ENCODE data around the gene ADAM22.

Gene ADAM22

DNA sequence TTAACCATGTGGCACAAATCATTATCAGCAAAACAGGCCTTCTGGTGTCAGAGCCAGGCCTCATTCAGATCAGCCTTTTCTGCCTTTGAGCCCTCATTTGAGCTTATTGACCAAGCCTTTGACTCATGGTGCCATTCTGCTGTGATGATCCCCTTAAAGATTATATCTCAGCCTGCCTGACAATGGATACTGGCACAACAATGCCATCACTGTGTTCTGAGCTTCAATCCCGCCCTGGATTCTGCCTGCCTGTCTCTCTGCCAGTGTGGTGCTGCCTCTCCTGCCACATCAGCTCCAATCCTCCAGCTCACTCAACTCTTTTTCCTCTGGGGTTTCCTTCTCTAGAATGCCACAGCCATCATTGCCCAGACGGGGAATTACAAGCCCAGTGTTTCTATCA, 233.2 kb downstream of the ADAM22 start:
- CTCF ChIA-PET: interaction anchor here (1.0 kb wide), 1 partner anchor 12 kb away, joined by 4 read pairs; no protein-coding TSS in a partner anchor

GRCh38 chr7:88167721-88168120, 233.7 kb downstream of the ADAM22 start:
- Histone ChIP-seq H3K9me3 (ENCODE audit: control insufficient read depth, insufficient read depth, low read depth, low read length) (no peaks in the 10 kb centered on the region), H3K27ac (ENCODE audit: extremely low read depth, low read depth, low read length) (no peak overlapping the region), H3K4me1 (ENCODE audit: control insufficient read depth, insufficient read depth, low read length) (no peaks in the 10 kb centered on the region), H3K36me3 (ENCODE audit: control insufficient read depth in 2 of 2, insufficient read depth in 1 of 2, low read length in 2 of 2) (no peaks in the 10 kb centered on the region), H3K4me3 (ENCODE audit: low read depth, low read length) (no peak overlapping the region)
- ChIA-PET POLR2A (no interaction called here), CTCF (interaction anchor here (1.0 kb wide), 1 partner anchor 12 kb away, joined by 4 read pairs; no protein-coding TSS in a partner anchor)
- TF ChIP-seq, protein P1, sequence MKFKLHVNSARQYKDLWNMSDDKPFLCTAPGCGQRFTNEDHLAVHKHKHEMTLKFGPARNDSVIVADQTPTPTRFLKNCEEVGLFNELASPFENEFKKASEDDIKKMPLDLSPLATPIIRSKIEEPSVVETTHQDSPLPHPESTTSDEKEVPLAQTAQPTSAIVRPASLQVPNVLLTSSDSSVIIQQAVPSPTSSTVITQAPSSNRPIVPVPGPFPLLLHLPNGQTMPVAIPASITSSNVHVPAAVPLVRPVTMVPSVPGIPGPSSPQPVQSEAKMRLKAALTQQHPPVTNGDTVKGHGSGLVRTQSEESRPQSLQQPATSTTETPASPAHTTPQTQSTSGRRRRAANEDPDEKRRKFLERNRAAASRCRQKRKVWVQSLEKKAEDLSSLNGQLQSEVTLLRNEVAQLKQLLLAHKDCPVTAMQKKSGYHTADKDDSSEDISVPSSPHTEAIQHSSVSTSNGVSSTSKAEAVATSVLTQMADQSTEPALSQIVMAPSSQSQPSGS (tag by site-specific recombination; IDR thresholded peaks at IDR 0.05; ENCODE audit: low read depth): 0 out of 2 replicates have a peak, but pooled peaks have one; percentile 15
- no peak for TF ChIP-seq ZNF626 (tag by site-specific recombination; IDR thresholded peaks at IDR 0.05)

More for the DNA sequence above, 233.2 kb downstream of the ADAM22 start:
- Histone ChIP-seq H3K36me3 (ENCODE audit: control insufficient read depth in 2 of 2, insufficient read depth in 1 of 2, low read length in 2 of 2) (no peaks in the 10 kb centered on the region), H3K27ac (ENCODE audit: extremely low read depth, low read depth, low read length) (no peak overlapping the region), H3K9me3 (ENCODE audit: control insufficient read depth, insufficient read depth, low read depth, low read length) (no peaks in the 10 kb centered on the region), H3K4me3 (ENCODE audit: low read depth, low read length) (no peak overlapping the region), H3K4me1 (ENCODE audit: control insufficient read depth, insufficient read depth, low read length) (no peaks in the 10 kb centered on the region)
- no peak for TF ChIP-seq HOXA7 (CRISPR knock-in tag; IDR thresholded peaks at IDR 0.05; ENCODE audit: borderline replicate concordance)
- no peak for TF ChIP-seq ZNF184 (tag by site-specific recombination; IDR thresholded peaks at IDR 0.05)
- TF ChIP-seq, protein P2, sequence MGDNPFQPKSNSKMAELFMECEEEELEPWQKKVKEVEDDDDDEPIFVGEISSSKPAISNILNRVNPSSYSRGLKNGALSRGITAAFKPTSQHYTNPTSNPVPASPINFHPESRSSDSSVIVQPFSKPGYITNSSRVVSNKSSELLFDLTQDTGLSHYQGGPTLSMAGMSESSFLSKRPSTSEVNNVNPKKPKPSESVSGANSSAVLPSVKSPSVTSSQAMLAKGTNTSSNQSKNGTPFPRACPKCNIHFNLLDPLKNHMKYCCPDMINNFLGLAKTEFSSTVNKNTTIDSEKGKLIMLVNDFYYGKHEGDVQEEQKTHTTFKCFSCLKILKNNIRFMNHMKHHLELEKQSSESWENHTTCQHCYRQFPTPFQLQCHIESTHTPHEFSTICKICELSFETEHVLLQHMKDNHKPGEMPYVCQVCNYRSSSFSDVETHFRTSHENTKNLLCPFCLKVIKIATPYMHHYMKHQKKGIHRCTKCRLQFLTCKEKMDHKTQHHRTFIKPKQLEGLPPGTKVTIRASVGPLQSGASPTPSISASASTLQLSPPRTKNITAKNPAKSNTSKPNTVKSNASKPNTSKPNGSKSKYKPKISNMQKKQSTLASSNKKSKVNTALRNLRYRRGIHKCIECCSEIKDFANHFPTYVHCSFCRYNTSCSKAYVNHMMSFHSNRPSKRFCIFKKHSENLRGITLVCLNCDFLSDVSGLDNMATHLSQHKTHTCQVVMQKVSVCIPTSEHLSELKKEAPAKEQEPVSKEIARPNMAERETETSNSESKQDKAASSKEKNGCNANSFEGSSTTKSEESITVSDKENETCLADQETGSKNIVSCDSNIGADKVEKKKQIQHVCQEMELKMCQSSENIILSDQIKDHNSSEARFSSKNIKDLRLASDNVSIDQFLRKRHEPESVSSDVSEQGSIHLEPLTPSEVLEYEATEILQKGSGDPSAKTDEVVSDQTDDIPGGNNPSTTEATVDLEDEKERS (tag by site-specific recombination; IDR thresholded peaks at IDR 0.05): no peak
- TF ChIP-seq, protein P3, sequence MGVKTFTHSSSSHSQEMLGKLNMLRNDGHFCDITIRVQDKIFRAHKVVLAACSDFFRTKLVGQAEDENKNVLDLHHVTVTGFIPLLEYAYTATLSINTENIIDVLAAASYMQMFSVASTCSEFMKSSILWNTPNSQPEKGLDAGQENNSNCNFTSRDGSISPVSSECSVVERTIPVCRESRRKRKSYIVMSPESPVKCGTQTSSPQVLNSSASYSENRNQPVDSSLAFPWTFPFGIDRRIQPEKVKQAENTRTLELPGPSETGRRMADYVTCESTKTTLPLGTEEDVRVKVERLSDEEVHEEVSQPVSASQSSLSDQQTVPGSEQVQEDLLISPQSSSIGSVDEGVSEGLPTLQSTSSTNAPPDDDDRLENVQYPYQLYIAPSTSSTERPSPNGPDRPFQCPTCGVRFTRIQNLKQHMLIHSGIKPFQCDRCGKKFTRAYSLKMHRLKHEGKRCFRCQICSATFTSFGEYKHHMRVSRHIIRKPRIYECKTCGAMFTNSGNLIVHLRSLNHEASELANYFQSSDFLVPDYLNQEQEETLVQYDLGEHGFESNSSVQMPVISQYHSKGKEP (tag by site-specific recombination; IDR thresholded peaks at IDR 0.05): no peak
- no peak for TF ChIP-seq ZNF548 (tag by site-specific recombination; IDR thresholded peaks at IDR 0.05)
- TF ChIP-seq BCL6B (tag by site-specific recombination; IDR thresholded peaks at IDR 0.05): no peak
- no peak for TF ChIP-seq ZNF248 (tag by site-specific recombination; IDR thresholded peaks at IDR 0.05)
- no peak for TF ChIP-seq ZNF324 (tag by site-specific recombination; IDR thresholded peaks at IDR 0.05)
- TF ChIP-seq GLIS2 (tag by site-specific recombination; IDR thresholded peaks at IDR 0.05): no peak
- no peak for TF ChIP-seq ZNF24 (tag by site-specific recombination; IDR thresholded peaks at IDR 0.05)
- TF ChIP-seq ZNF571 (tag by site-specific recombination; IDR thresholded peaks at IDR 0.05): no peak
- TF ChIP-seq ZNF544 (tag by site-specific recombination; IDR thresholded peaks at IDR 0.05): no peak
- TF ChIP-seq, protein P4, sequence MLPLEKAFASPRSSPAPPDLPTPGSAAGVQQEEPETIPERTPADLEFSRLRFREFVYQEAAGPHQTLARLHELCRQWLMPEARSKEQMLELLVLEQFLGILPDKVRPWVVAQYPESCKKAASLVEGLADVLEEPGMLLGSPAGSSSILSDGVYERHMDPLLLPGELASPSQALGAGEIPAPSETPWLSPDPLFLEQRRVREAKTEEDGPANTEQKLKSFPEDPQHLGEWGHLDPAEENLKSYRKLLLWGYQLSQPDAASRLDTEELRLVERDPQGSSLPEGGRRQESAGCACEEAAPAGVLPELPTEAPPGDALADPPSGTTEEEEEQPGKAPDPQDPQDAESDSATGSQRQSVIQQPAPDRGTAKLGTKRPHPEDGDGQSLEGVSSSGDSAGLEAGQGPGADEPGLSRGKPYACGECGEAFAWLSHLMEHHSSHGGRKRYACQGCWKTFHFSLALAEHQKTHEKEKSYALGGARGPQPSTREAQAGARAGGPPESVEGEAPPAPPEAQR (tag by site-specific recombination; IDR thresholded peaks at IDR 0.05): no peak
- POLR2A ChIA-PET: no interaction called here

All from HEK293 (cell line).